Measurements from ENCODE around the gene ALG1.
"Not testable (repeated sequence)": the region's sequence is repeated elsewhere in the genome, so short reads cannot be mapped to it uniquely, and the experiment has no call there.

DNA sequence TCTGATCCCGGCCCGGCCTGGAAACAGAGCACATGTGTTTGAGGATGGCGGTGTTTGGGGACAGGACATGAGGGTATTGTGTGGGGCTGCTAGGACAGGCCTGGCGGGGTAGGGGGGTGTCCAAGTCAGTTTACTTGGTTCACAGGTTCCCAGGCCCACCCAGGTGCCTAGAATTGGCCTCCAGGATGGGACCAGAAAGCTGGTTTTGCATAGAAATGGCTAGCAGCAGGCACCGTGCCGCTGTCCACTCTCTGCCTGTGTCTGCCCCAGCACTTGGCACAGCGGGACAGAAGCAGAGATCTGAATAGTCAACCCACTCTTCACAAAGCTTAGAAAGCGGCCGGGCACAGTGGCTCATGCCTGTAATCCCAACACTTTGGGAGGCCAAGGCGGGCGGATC is 14.1 kb downstream of the ALG1 start:
- TF ChIP-seq CTCF (IDR thresholded peaks at IDR 0.05 in 4 of 5, conservative IDR thresholded peaks at IDR 0.05 in 1 of 5); POLR2A (IDR thresholded peaks at IDR 0.05): not testable (repeated sequence)
